IMR-90 (cell line): Measurements from ENCODE around the gene GAS7. TPM values are rescaled to one million over a fixed set of nuclear protein-coding genes. Genes with fewer than 3 reads are reported as not detected.
A peak's percentile ranks its signal among the peaks of the same experiment; 100 is the strongest.

Experiments
- ATAC-seq: fragments of 200-7000 bp; cut with Tn5 transposase; 2 replicates; pipeline ENCODE4 v1.9.1; 2020; ENCODE audit warnings: low read depth, mild to moderate bottlenecking, moderate library complexity
- BruUV-seq: library from RNA; stranded (reverse); fragments of 400-500 nt; replicated peaks from 2 replicates; lab custom pipeline; 2021; lab: Mats Ljungman, UMichigan
- CTCF ChIA-PET: fragments of 300-600 bp; formaldehyde crosslinking; extraction: SDS; loops from one replicate; lab custom pipeline; 2021; ENCODE audit warnings: antibody characterized with exemption; lab: Yijun Ruan, JAX
- POLR2A ChIA-PET: fragments of 300-600 bp; sonication (Branson Sonifier 250); formaldehyde crosslinking; loops from one replicate; lab custom pipeline; 2022; ENCODE audit warnings: antibody characterized with exemption; ENCODE audit not compliant: unreplicated experiment; lab: Charles Lee
- DNase-seq: peaks from one replicate; pipeline ENCODE4 v3.0.0; 2013
- H2AFZ ChIP-seq: replicated peaks from 2 replicates; pipeline ENCODE3; 2013; ENCODE audit warnings: low read length, mild to moderate bottlenecking; ENCODE audit not compliant: poor library complexity
- H2AK5ac ChIP-seq: 2 replicates; pipeline ENCODE4 v1.6.1; 2013; ENCODE audit warnings: low read depth, low read length, inconsistent platforms
- H2AK9ac ChIP-seq: replicated peaks from 2 replicates; pipeline ENCODE3; 2013; ENCODE audit warnings: mild to moderate bottlenecking, low read depth, low read length, moderate library complexity; ENCODE audit not compliant: poor library complexity
- H2BK120ac ChIP-seq: 2 replicates; pipeline ENCODE4 v1.6.1; 2013; ENCODE audit warnings: low read depth, low read length, inconsistent platforms
- H2BK15ac ChIP-seq: 3 replicates; pipeline ENCODE4 v1.6.1; 2013; ENCODE audit warnings: low read depth, low read length, inconsistent platforms
- H2BK20ac ChIP-seq: 2 replicates; pipeline ENCODE4 v1.6.1; 2013; ENCODE audit warnings: low read depth, mild to moderate bottlenecking, inconsistent platforms, low read length, moderate library complexity
- H2BK5ac ChIP-seq: 2 replicates; pipeline ENCODE4 v1.6.1; 2013; ENCODE audit warnings: mild to moderate bottlenecking, low read depth, low read length, inconsistent platforms; ENCODE audit not compliant: poor library complexity, severe bottlenecking
- H3K14ac ChIP-seq: replicated peaks from 2 replicates; pipeline ENCODE4 v1.6.1; 2013; ENCODE audit warnings: low read depth, low read length, inconsistent platforms
- H3K18ac ChIP-seq: 2 replicates; pipeline ENCODE4 v1.6.1; 2013; ENCODE audit warnings: low read depth, low read length, control low read depth
- H3K23ac ChIP-seq: 2 replicates; pipeline ENCODE4 v1.6.1; 2013; ENCODE audit warnings: low read depth, low read length, inconsistent platforms
- H3K27ac ChIP-seq: 2 replicates; pipeline ENCODE4 v1.5.1; 2013; ENCODE audit warnings: mild to moderate bottlenecking, control low read depth, low read length; ENCODE audit not compliant: insufficient read depth
- H3K27me3 ChIP-seq: 2 replicates; pipeline ENCODE4 v1.6.1; 2013; ENCODE audit warnings: low read length; ENCODE audit not compliant: control insufficient read depth, insufficient read depth
- H3K36me3 ChIP-seq: 2 replicates; pipeline ENCODE4 v1.6.1; 2013; ENCODE audit warnings: low read length, mixed read lengths; ENCODE audit not compliant: control insufficient read depth, insufficient read depth
- H3K4ac ChIP-seq: 2 replicates; pipeline ENCODE4 v1.6.1; 2013; ENCODE audit warnings: low read depth, low read length, inconsistent platforms
- H3K4me1 ChIP-seq: 2 replicates; pipeline ENCODE4 v1.6.1; 2013; ENCODE audit warnings: low read length, mixed read lengths; ENCODE audit not compliant: control insufficient read depth, insufficient read depth
- H3K4me2 ChIP-seq: 2 replicates; pipeline ENCODE4 v1.6.1; 2013; ENCODE audit warnings: low read depth, mild to moderate bottlenecking, control low read depth, low read length, moderate library complexity
- H3K4me3 ChIP-seq: 2 replicates; pipeline ENCODE4 v1.5.1; 2013; ENCODE audit warnings: low read depth, mild to moderate bottlenecking, control low read depth, low read length, moderate library complexity; ENCODE audit not compliant: insufficient read depth
- H3K56ac ChIP-seq: 2 replicates; pipeline ENCODE4 v1.6.1; 2013; ENCODE audit warnings: low read length, inconsistent platforms; ENCODE audit not compliant: insufficient read depth; ENCODE audit errors: extremely low read depth
- H3K79me1 ChIP-seq, 2 experiments: 2 replicates each; pipeline ENCODE4 v1.6.1; 2013; ENCODE audit warnings: low read length in 2 of 2, inconsistent platforms in 1 of 2, low read depth in 1 of 2
- H3K9ac ChIP-seq: 2 replicates; pipeline ENCODE4 v1.6.1; 2013; ENCODE audit warnings: low read depth, low read length, control low read depth
- H3K9me1 ChIP-seq: 2 replicates; pipeline ENCODE4 v1.6.1; 2013; ENCODE audit warnings: low read length, inconsistent platforms; ENCODE audit not compliant: insufficient read depth
- H3K9me3 ChIP-seq: 2 replicates; pipeline ENCODE4 v1.6.1; 2013; ENCODE audit warnings: low read length; ENCODE audit not compliant: control insufficient read depth, insufficient read depth
- H4K20me1 ChIP-seq: 2 replicates; pipeline ENCODE4 v1.6.1; 2013; ENCODE audit warnings: low read length, inconsistent platforms; ENCODE audit not compliant: insufficient read depth
- H4K5ac ChIP-seq: 2 replicates; pipeline ENCODE4 v1.6.1; 2013; ENCODE audit warnings: mild to moderate bottlenecking, low read depth, low read length, control low read depth
- H4K8ac ChIP-seq, 2 experiments: 2 replicates each; pipeline ENCODE4 v1.6.1; 2013; ENCODE audit warnings: low read depth in 2 of 2, low read length in 2 of 2, control low read depth in 1 of 2, inconsistent platforms in 1 of 2
- H4K91ac ChIP-seq: 2 replicates; pipeline ENCODE4 v1.6.1; 2013; ENCODE audit warnings: low read depth, low read length, inconsistent platforms; ENCODE audit not compliant: insufficient read depth
- CEBPB ChIP-seq: IDR thresholded peaks from 2 replicates; pipeline ENCODE4 v1.6.1; 2012; ENCODE audit warnings: low read depth, low read length, improper control_type of control experiment
- WGBS, 2 experiments: methylation state at CpG; one replicate each; pipeline versions ENCODE4 v1.1.5 to v1.1.7; 2013; ENCODE audit warnings: missing lambda C conversion rate in 2 of 2; ENCODE audit not compliant: insufficient read length in 1 of 2; ENCODE audit errors: extremely low coverage in 2 of 2; 5-methylcytosine and 5-hydroxymethylcytosine counted together
- dilution Hi-C: fragments of 300-500 bp; cut with HindIII; formaldehyde crosslinking; loops from one replicate; pipeline ENCODE4 v1.14.3; 2018; ENCODE audit warnings: low sequenced_read_pairs; ENCODE audit not compliant: unreplicated experiment
- in situ Hi-C: fragments of 300-500 bp; cut with MboI; formaldehyde crosslinking; loops from 3 replicates; pipeline ENCODE4 v1.14.3; 2019; ENCODE audit warnings: low sequenced_read_pairs, inconsistent platforms, mixed read lengths
- intact Hi-C: fragments of 100-400 bp; cut with micrococcal nuclease; formaldehyde crosslinking; loops from 2 replicates; pipeline ENCODE4 v1.10.0; 2022
- polyA plus RNA-seq, 3 experiments: library from polyadenylated mRNA; depleted of rRNA; stranded (reverse); fragments of >200 nt; gene quantifications; 2 replicates each; pipeline ENCODE4 v1.2.3, GENCODE V29; 2012; ENCODE audit warnings: low replicate concordance in 1 of 3
- total RNA-seq: library from RNA; depleted of rRNA; stranded (reverse); fragments of >200 nt; gene quantifications from 2 replicates; pipeline ENCODE4 v1.2.3, GENCODE V29; 2012
- TF ChIP-seq, protein P1 (sequence below): conservative IDR thresholded peaks from 2 replicates; pipeline ENCODE4 v1.5.1; 2012; ENCODE audit warnings: mild to moderate bottlenecking, low read depth, low read length, improper control_type of control experiment

Gene GAS7
- total and polyA plus RNA-seq, 2 of the 4 experiments (the other 2 are of a cell fraction): 4.6 to 5.0 TPM

- Histone ChIP-seq H4K5ac (no peak overlapping the region), H3K23ac (no peak overlapping the region), H4K91ac (no peak overlapping the region), H2BK20ac (no peak overlapping the region), H3K56ac (no peak overlapping the region), H2AK5ac (no peak overlapping the region), H3K4me2 (no peak overlapping the region), H4K8ac (no peak overlapping the region), H2AFZ (no peak overlapping the region), H2BK15ac (no peak overlapping the region), H3K27me3 (no peaks in the 10 kb centered on the region), H2BK120ac (no peak overlapping the region), H3K4me1 (no peaks in the 10 kb centered on the region), H3K14ac (no peak overlapping the region), H4K20me1 (no peaks in the 10 kb centered on the region), H3K4ac (no peak overlapping the region), H3K79me1 (no peaks in the 10 kb centered on the region), H3K4me3 (no peak overlapping the region), H3K18ac (no peak overlapping the region), H3K36me3 (no peaks in the 10 kb centered on the region), H3K9ac (no peak overlapping the region), H2AK9ac (no peak overlapping the region), H3K9me3 (no peaks in the 10 kb centered on the region), H2BK5ac (no peak overlapping the region), H3K9me1 (no peaks in the 10 kb centered on the region), H3K27ac (no peak overlapping the region)
- no peak for TF ChIP-seq CEBPB
- TF ChIP-seq, protein P1, sequence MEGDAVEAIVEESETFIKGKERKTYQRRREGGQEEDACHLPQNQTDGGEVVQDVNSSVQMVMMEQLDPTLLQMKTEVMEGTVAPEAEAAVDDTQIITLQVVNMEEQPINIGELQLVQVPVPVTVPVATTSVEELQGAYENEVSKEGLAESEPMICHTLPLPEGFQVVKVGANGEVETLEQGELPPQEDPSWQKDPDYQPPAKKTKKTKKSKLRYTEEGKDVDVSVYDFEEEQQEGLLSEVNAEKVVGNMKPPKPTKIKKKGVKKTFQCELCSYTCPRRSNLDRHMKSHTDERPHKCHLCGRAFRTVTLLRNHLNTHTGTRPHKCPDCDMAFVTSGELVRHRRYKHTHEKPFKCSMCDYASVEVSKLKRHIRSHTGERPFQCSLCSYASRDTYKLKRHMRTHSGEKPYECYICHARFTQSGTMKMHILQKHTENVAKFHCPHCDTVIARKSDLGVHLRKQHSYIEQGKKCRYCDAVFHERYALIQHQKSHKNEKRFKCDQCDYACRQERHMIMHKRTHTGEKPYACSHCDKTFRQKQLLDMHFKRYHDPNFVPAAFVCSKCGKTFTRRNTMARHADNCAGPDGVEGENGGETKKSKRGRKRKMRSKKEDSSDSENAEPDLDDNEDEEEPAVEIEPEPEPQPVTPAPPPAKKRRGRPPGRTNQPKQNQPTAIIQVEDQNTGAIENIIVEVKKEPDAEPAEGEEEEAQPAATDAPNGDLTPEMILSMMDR: 0 out of 2 replicates have a peak, but pooled peaks have one; percentile 19
- CTCF ChIA-PET: interaction anchor here (1.0 kb wide), 1 partner anchor 65 kb away, joined by 3 read pairs; no protein-coding TSS in a partner anchor
- no peak for DNase-seq
- no TSS peak for BruUV-seq
- in situ Hi-C loops: no loop called here
- ATAC-seq: no peak
- dilution Hi-C loops: no loop called here
- WGBS, 2 experiments: no CpG with 5 or more reads among the region's 3 CpGs
- POLR2A ChIA-PET: no interaction called here
- intact Hi-C loops: no loop called here
These were observed 216.2 kb downstream of the GAS7 start for GRCh38 chr17:9982159-9982558.
